Fibroblast of villous mesenchyme (primary cell): ENCODE data around the gene DTNB. TPM values are rescaled to one million over a fixed set of nuclear protein-coding genes. Genes with fewer than 3 reads are reported as not detected.

Experiments
- DNase-seq: peaks from one replicate; pipeline ENCODE4 v3.0.0-alpha.2; 2010; ENCODE audit warnings: low read depth
- H3K4me3 ChIP-seq: 2 replicates; pipeline ENCODE4 v1.5.1; 2011; ENCODE audit warnings: low read depth, mild to moderate bottlenecking, low read length
- total RNA-seq: library from RNA; depleted of rRNA; stranded (reverse); fragments of >200 nt; gene quantifications from 2 replicates; pipeline ENCODE4 v1.2.3, GENCODE V29; 2012
- TF ChIP-seq, protein P1 (sequence below): IDR thresholded peaks from 2 replicates; pipeline ENCODE4 v1.5.1; 2012; ENCODE audit warnings: low read depth, mild to moderate bottlenecking, low read length; ENCODE audit not compliant: insufficient read depth

DTNB gene
- total RNA-seq, 1 donor: 5.2 TPM

DNA sequence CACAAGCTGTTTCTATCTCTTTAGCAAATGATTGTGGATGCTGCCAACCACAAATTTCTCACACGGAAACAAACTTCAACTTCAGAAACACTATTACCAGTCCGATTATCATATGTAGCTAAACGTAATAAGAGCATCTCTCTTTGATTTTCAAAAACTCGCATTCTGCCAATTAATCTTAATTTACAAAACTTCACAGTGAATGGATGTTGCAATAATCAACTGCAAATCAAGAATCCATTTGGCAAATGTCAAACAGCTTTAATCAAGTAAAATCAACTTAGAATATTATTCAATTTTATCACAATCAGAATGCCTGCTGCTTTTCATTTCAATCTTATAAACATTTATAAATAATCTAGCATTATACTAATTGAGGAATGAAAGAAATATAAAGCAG lies 54.2 kb downstream of the DTNB start:
- H3K4me3 ChIP-seq: no peak overlapping the region
- DNase-seq: no peak
- TF ChIP-seq, protein P1, sequence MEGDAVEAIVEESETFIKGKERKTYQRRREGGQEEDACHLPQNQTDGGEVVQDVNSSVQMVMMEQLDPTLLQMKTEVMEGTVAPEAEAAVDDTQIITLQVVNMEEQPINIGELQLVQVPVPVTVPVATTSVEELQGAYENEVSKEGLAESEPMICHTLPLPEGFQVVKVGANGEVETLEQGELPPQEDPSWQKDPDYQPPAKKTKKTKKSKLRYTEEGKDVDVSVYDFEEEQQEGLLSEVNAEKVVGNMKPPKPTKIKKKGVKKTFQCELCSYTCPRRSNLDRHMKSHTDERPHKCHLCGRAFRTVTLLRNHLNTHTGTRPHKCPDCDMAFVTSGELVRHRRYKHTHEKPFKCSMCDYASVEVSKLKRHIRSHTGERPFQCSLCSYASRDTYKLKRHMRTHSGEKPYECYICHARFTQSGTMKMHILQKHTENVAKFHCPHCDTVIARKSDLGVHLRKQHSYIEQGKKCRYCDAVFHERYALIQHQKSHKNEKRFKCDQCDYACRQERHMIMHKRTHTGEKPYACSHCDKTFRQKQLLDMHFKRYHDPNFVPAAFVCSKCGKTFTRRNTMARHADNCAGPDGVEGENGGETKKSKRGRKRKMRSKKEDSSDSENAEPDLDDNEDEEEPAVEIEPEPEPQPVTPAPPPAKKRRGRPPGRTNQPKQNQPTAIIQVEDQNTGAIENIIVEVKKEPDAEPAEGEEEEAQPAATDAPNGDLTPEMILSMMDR: no peak

DNA sequence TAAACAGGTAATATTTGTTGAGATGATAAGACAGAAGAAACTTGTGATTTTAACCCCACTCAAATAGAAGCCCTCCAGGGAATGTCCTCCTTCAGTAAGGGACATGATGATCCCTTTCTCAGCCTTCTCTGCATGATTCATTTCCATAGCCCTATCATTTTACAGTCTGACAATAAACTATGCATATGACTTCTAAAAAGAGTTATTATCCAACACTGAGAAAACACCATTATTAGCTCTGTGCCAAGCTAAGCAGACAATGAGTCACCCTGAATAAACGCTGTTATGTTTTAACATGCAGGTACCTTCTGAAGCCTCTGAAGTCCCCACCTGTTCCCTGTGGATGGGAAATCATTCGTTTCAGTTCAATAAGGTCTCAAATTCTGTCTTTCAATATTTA lies 54.7 kb downstream of the DTNB start:
- DNase-seq: peak; percentile 17
- no peak overlapping the region for H3K4me3 ChIP-seq
- TF ChIP-seq, protein P1: no peak

DNA sequence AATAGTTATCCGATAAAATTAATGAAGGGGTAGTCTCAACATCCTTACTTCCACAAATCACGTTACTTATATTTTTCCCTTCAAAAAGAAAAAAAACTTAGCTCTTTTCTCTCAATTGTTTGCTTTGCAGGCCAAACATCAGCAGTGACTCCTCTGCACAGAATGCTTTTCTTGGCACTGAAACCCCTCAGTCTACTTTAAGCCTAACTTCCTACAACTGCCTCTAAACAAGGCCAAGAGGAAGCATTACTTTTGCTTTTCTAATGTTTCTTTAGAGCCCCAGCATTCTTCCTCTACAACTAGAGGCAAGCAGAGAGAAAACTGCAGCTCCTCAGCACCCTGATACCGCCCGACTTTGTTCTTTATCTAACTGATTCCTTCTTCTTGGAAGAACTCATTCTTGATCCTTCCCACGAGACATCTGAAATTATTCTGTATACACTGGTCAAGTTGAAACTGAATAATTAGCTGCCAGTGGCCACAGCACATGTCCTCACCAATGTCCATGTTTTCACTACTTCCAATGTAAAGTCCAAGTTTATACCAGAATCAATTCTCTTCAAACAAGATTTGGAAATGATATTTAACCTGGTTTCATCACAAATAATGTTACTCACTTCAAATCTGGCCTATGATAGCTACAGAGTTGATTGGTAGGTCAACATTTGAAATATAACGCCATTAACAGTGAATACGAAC lies 55.3 kb downstream of the DTNB start:
- peak; percentile 23 for DNase-seq
- TF ChIP-seq, protein P1: no peak
- H3K4me3 ChIP-seq: no peak overlapping the region

DNA sequence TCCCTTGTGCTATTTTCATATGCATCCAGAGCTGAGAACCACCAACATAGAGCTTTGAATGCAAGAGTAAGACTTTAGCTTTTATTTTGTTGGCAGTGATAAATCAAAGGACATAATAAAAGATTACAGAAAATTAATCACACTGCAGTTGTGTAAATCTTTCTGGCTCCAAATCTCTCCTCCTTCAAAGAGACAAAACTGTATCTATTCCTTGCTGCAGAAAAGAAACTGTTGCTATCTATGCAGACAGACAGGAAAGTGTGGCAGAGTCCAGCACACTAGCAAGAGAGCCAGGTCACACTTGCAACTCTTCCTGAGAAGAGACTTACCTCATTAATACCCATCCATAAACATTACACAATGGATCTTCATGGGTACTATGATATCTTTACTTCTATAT lies 57.5 kb downstream of the DTNB start:
- no peak overlapping the region for H3K4me3 ChIP-seq
- TF ChIP-seq, protein P1: no peak
- no peak for DNase-seq

DNA sequence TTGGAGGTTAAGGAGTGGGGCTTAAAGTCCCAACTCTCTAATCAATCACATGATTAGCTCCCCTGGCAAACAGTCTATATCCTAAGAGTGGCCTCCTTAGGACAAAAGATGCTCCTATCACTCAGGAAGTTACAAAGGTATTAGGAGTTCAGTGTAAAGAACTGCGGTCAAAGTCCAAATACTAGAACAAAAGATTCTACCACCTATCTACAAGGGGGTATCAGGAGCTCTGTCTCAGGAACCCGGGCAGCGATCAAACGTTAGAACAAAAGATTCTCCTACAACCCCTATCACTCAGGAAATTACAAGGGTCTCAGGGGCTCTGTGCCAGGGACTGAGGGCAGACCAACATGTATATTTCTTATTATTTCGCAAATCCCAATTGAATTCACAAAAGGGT lies 58.0 kb downstream of the DTNB start:
- TF ChIP-seq, protein P1: no peak
- DNase-seq: no peak
- H3K4me3 ChIP-seq: no peak overlapping the region

DNA sequence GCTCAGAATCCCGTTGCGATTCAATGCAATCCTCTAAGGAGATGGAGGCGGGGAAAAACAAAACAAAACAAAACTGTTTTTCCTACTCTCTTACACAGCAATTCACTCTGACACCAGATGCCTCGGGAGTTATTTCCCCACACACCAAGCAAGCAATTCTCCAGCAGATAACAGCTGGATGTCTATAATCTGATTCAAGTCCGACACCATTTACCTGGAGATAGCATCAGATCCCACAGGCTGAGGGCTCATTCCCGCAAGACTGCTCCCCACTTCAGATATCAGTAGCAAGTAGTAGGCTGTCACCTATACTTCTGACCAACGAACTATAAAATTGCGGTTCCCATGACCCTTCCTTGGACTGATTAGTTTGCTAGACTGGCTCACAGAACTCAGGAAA lies 58.7 kb downstream of the DTNB start:
- H3K4me3 ChIP-seq: no peak overlapping the region
- DNase-seq: peak; percentile 22
- TF ChIP-seq, protein P1: no peak

DNA sequence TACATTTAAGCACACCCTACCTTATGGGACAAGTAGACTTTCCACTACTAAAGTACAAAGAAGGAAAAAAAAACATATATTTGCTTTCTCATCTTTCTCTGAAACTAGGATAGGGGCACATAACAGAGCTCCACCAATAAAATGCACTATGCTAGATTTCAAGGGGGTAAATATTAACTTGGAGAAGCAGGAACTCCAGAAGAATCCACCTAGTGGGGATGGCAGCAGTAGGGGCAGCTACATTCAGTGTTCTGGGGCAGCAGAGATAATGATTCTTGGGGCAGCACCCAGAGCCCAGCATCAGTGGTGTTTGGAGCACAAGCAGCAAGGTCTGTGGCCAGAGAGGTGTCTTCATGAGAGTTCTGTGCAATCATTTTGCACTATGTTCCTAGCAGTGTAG lies 64.7 kb downstream of the DTNB start:
- H3K4me3 ChIP-seq: no peak overlapping the region
- no peak for DNase-seq
- TF ChIP-seq, protein P1: no peak
